ENCODE data around the gene CYP4F12.

DNA sequence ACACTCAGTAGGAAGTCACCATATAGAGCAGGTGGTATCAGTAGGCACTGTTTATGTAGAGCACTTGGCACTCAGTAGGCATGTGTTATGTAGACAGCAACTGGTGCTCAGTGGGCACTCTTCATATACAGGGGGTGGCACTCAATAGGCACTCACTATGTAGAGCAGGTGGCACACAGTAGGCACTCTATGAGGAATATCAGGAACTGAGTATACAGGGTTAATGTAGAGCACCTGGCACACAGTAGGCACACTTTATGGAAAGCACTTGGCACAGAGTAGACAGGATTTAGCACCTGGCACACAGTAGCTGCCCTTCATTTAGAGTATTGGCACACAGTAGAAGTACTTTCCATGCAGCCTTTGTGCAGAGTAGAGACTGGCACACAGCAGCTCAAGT lies 33.3 kb upstream of the CYP4F12 start:
- TF ChIP-seq, protein P1, sequence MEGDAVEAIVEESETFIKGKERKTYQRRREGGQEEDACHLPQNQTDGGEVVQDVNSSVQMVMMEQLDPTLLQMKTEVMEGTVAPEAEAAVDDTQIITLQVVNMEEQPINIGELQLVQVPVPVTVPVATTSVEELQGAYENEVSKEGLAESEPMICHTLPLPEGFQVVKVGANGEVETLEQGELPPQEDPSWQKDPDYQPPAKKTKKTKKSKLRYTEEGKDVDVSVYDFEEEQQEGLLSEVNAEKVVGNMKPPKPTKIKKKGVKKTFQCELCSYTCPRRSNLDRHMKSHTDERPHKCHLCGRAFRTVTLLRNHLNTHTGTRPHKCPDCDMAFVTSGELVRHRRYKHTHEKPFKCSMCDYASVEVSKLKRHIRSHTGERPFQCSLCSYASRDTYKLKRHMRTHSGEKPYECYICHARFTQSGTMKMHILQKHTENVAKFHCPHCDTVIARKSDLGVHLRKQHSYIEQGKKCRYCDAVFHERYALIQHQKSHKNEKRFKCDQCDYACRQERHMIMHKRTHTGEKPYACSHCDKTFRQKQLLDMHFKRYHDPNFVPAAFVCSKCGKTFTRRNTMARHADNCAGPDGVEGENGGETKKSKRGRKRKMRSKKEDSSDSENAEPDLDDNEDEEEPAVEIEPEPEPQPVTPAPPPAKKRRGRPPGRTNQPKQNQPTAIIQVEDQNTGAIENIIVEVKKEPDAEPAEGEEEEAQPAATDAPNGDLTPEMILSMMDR (conservative IDR thresholded peaks at IDR 0.05; ENCODE audit: low read depth in 2 of 2): no peak
- TF ChIP-seq, protein P2, sequence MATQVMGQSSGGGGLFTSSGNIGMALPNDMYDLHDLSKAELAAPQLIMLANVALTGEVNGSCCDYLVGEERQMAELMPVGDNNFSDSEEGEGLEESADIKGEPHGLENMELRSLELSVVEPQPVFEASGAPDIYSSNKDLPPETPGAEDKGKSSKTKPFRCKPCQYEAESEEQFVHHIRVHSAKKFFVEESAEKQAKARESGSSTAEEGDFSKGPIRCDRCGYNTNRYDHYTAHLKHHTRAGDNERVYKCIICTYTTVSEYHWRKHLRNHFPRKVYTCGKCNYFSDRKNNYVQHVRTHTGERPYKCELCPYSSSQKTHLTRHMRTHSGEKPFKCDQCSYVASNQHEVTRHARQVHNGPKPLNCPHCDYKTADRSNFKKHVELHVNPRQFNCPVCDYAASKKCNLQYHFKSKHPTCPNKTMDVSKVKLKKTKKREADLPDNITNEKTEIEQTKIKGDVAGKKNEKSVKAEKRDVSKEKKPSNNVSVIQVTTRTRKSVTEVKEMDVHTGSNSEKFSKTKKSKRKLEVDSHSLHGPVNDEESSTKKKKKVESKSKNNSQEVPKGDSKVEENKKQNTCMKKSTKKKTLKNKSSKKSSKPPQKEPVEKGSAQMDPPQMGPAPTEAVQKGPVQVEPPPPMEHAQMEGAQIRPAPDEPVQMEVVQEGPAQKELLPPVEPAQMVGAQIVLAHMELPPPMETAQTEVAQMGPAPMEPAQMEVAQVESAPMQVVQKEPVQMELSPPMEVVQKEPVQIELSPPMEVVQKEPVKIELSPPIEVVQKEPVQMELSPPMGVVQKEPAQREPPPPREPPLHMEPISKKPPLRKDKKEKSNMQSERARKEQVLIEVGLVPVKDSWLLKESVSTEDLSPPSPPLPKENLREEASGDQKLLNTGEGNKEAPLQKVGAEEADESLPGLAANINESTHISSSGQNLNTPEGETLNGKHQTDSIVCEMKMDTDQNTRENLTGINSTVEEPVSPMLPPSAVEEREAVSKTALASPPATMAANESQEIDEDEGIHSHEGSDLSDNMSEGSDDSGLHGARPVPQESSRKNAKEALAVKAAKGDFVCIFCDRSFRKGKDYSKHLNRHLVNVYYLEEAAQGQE (IDR thresholded peaks at IDR 0.05; ENCODE audit: unreplicated experiment): no peak
- TF ChIP-seq EZH2 (IDR thresholded peaks at IDR 0.05; ENCODE audit: low read depth, unreplicated experiment): no peak
